Left kidney (tissue), 2 donors: ENCODE measurements around the gene USP54. TPM values are rescaled to one million over a fixed set of nuclear protein-coding genes. Genes with fewer than 3 reads are reported as not detected.
"Not testable (repeated sequence)": the region's sequence is repeated elsewhere in the genome, so short reads cannot be mapped to it uniquely, and the experiment has no call there.

Experiments used
- DNase-seq: peaks from one replicate; pipeline ENCODE4 v3.0.0-alpha.2; 2013
- polyA plus RNA-seq: library from polyadenylated mRNA; unstranded; fragments of 120-200 nt; gene quantifications from one replicate; pipeline ENCODE4 v1.2.1, GENCODE V29; 2013; ENCODE audit not compliant: insufficient read length

The USP54 gene
- polyA plus RNA-seq, 1 donor, result 54.6 TPM

GRCh38 chr10:73589563-73590126 lies 1.5 kb downstream of the USP54 start:
- no peak for DNase-seq

DNA sequence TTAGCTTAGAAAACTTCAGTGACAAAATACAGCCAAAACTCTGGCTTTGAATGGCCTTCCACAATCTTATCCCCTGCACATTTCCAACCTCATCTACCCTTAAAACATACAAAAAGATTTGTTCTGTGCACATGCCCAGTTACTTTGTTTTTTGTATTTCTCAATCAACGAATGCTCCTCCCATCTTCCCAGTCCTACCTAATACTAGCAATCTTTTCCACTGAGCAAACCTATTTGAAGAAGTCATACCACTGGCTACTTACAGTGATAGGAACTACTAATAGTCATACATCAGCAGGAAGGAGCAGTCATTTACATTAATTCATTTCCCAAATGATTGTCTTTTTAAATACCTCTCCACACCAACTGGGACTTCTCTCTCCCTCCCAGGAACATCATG lies 2.5 kb downstream of the USP54 start:
- no peak for DNase-seq

DNA sequence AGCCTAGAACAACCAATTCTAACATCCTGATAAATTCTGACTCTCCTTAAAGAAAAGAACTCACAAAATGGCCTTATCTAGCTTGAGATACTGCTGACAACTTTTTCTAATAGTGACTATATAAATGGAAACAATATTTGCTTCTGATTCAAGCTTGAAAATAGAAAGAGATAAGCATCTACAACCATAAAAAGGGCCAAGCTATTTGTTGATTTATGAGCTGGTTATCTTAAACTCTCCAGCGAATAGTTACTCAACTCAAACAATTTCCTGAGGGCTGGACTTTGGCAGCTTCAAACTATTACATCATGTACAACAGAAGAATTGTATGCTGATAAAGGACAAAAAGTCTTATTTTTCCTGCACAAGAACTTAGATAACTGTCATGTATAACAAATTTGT lies 4.6 kb downstream of the USP54 start:
- DNase-seq, result peak; percentile 62

- DNase-seq, result no peak
Observed at GRCh38 chr10:73585327-73585726, 5.8 kb downstream of the USP54 start.

DNA sequence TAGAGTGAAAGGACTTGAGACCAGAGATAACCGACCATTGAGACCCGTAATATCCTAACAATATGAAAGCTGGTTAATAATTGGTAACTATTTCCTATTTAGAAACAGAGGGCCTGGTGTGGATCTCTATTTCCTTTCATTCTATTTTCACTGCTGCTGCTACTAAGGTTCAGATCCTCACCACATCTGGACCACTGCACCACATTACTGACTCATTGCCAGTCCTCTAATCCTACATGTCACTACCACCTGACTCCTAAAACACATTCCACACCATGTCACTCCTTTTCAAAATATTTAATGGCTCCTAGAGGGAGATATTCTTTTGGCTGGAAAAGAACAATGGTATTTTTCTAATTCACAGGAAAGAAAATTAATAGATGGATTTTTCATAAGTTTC lies 6.4 kb downstream of the USP54 start:
- no peak for DNase-seq

GRCh38 chr10:73581918-73582317 lies 9.2 kb downstream of the USP54 start:
- no peak for DNase-seq

DNA sequence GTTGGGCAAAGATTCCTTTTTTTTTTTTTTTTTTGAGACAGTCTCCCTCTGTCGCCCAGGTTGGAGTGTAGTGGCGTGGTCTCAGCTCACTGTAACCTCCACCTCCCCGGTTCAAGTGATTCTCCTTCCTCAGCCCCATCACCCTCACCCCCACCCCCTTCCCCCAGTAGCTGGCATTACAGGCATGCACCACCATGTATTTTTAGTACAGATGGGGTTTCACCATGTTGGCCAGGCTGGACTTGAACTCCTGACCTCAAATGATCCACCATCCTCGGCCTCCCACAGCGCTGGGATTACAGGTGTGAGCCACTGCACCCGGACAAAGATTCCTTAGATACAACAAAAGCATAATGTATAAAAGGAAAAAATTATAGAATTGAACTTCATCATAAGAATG lies 12.2 kb downstream of the USP54 start:
- DNase-seq, result not testable (repeated sequence)

- peak; percentile 43 for DNase-seq
Observed at GRCh38 chr10:73577788-73578187, 13.4 kb downstream of the USP54 start.

DNA sequence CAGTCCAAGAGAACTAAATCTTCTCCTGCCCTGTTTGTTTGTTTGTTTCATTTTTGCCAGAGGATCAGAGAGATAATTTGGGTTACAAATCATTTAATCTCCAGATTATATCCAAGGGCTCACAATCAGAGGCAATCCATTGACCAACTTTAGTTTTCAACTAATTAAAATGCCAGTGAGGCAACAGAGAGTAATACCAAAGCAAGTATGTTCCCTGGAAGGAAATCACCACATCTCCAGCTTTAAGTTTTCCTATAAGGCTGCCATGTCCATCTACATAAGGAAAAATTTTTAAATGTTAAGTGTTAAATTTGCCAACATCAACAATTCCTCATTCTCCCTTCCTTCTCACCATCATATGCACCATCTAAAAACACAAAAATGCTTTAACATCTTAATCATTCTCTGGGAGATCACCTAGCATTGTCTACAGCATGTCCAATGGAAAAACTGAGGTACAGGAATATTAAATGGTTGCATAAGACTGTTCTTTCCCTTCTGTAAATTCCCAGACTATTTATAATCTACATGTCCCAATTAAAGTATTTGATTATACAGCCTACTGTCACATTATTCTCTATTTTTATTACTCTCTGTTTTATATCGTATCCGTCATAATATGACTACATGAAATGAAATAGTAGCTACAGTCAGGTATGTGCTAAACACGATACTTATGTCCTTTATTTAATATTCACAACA lies 14.1 kb downstream of the USP54 start:
- DNase-seq, result no peak

DNA sequence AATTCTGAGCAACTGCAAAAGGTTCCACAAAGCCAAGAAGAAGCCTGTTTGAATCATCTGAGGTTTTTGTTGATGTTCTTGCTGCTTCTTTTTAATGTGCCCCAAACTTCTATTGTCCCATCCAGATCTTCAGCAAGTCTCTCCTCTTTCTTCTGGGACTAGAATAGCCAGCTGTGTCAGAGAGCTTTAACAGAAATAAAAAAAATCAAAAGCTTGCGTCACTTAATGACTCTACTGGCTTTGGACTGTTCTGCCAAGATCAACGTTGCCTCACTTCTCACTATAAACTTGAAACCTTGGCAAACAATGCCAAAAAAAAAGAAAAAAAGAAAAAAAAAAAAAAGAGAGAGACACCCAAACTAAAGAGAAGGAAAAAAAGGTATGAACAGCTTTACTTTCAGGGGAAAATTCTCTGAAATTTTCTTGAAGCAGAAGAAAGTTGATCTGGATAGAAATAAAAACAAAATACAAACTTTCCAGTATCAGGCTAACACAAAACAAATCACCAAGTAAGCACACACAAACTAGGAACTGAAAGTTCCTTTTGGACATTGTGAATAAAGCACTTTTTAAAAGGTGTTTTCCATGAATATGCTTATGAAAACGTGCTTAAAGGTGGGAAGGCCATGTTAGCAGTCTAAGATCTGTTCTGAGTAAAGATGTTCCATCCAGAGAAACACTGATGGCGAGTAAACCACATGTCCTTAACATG lies 14.8 kb downstream of the USP54 start:
- peak; percentile 39 for DNase-seq

GRCh38 chr10:73567025-73567424 lies 24.1 kb downstream of the USP54 start:
- not testable (repeated sequence) for DNase-seq

GRCh38 chr10:73561192-73561591 lies 29.9 kb downstream of the USP54 start:
- DNase-seq, result no peak

DNA sequence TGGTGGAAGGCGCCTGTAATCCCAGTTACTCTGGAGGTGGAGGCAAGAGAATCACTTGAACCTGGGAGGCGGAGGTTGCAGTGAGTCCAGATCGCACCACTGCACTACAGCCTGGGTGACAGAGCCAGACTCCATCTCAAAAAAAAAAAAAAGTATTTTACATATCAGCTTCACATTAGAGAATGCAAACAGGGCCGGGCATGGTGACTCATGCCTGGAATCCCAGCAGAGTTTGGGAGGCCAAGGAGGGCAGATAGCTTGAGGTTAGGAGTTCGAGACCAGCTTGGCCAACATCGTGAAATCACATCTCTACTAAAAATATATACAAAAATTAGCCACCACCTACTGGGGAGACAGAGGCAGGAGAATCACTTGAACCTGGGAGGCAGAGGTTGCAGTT lies 31.6 kb downstream of the USP54 start:
- no peak for DNase-seq

DNA sequence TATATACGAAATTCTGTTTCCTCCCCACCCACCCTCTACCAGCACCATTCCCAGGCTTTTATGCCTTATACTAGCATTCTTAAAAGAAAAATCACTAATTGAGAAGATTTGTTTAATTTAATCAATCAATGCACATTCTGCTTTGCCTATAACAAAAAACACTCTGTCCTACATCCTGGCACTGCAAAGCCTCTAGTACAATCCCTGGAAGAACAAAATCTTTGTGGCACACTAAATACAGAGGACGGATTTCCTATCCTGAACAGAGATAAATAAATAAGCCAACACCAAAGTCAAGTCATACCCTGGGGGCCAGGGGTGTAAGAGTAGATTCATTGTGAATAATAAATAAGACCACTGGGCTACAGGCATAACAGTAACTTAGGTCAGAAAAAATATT lies 34.3 kb downstream of the USP54 start:
- DNase-seq, result no peak

GRCh38 chr10:73554721-73555120 lies 36.4 kb downstream of the USP54 start:
- DNase-seq, result no peak

- DNase-seq, result no peak
Observed at GRCh38 chr10:73553761-73554160, 37.4 kb downstream of the USP54 start.

- no peak for DNase-seq
Observed at GRCh38 chr10:73552819-73553715, 38.1 kb downstream of the USP54 start.

DNA sequence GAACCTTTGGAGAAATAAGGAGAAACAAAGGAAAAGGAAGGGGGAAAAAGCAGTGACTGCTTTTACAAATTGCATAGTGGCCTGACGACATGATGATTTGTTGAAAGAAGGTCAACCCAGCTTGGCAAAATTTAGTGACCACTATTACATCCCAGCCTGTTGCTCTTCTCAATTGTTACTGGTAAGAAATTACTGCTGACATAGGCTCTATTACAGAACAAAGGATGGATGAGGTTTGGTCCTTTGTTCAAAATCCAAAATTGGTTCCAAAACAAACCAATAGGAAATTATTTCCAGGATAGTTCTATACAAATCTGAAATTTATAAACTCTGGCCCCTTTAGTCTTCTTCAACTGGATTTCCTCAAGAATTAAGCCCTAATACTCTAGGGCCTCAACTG lies 39.6 kb downstream of the USP54 start:
- no peak for DNase-seq

- DNase-seq, result no peak
Observed at GRCh38 chr10:73545357-73545756, 45.8 kb downstream of the USP54 start.

DNA sequence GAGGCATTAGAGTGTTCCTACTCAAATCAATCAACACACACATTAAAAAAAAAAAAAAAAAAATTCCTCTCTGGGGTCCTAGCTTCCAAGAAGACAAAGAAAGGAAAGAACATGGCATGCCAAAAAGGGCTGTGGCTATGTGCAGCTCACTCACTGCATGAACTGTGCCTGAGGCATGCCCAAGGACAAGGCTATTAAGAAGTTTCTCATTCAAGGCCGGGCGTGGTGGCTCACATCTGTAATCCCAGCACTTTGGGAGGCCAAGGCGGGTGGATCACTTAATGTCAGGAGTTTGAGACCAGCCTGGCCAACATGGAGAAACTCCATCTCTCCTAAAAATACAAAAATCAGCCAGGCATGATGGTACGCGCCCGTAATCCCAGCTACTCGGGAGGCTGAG lies 53.4 kb downstream of the USP54 start:
- DNase-seq, result no peak

GRCh38 chr10:73537288-73537687 lies 53.9 kb downstream of the USP54 start:
- no peak for DNase-seq

- DNase-seq, result no peak
Observed at GRCh38 chr10:73534857-73535256, 56.3 kb downstream of the USP54 start.
